LNCaP clone FGC (cell line): Measurements from ENCODE around the gene MAD2L1.
"Not testable (repeated sequence)": the region's sequence is repeated elsewhere in the genome, so short reads cannot be mapped to it uniquely, and the experiment has no call there.

Experiments used
- DNase-seq: peaks from one replicate; pipeline ENCODE4 v3.0.0-alpha.2; 2011; ENCODE audit warnings: low read depth
- H3K4me3 ChIP-seq: 2 replicates; pipeline ENCODE4 v1.5.1; 2011; ENCODE audit warnings: mild to moderate bottlenecking, low read depth, low read length, control low read depth
- TF ChIP-seq, protein P1 (sequence below): IDR thresholded peaks from 2 replicates; pipeline ENCODE4 v1.5.1; 2012; ENCODE audit warnings: mild to moderate bottlenecking; ENCODE audit not compliant: control insufficient read depth, insufficient read depth; ENCODE audit errors: extremely low read depth

The MAD2L1 gene

DNA sequence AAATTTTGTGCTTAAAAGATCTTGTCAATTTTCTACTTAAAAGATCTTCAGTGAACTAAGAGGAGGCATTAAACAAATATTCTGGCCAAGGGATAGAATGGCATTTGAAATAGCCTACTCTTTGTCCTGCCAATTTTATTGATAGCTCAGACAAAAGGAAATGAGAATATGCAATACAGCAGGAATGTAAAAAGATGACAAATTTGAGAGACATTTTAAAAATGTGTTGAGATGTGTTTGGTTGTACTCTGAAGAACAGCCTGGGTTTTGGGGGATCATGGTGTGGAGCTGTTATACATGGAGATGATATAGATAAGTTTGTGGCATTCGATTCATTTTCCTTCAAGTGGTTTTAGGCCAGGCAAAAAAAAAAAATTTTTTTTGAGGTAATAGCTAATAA lies 11.6 kb upstream of the MAD2L1 start:
- H3K4me3 ChIP-seq: no peak overlapping the region
- TF ChIP-seq, protein P1, sequence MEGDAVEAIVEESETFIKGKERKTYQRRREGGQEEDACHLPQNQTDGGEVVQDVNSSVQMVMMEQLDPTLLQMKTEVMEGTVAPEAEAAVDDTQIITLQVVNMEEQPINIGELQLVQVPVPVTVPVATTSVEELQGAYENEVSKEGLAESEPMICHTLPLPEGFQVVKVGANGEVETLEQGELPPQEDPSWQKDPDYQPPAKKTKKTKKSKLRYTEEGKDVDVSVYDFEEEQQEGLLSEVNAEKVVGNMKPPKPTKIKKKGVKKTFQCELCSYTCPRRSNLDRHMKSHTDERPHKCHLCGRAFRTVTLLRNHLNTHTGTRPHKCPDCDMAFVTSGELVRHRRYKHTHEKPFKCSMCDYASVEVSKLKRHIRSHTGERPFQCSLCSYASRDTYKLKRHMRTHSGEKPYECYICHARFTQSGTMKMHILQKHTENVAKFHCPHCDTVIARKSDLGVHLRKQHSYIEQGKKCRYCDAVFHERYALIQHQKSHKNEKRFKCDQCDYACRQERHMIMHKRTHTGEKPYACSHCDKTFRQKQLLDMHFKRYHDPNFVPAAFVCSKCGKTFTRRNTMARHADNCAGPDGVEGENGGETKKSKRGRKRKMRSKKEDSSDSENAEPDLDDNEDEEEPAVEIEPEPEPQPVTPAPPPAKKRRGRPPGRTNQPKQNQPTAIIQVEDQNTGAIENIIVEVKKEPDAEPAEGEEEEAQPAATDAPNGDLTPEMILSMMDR: no peak
- DNase-seq: no peak

DNA sequence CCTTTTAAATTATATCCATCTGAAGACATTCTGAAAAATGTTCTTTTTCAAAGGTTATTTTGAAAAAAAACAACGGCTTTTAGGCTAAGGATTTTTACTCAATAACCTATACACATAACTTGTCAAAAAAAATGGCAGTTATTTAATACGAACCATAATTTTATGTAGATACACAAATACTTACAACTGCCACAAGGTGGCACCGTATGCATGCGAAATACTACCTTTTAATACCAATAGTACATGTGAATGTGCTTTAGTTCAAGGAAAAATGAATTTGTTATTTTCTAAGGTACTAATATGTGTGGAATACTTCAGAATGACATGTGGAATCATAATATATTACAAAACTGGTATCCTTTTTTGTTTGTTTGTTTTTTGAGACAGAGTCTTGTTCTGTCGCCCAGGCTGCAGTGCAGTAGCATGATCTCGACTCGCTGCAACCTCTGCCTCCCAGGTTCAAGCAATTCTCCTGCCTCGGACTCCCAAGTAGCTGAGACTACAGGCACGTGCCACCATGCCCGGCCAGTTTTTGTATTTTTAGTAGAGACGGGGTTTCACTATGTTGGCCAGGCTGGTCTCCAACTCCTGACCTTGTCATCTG lies 4.6 kb upstream of the MAD2L1 start:
- TF ChIP-seq, protein P1: peak; percentile 77
- peak; percentile 33 for DNase-seq
- H3K4me3 ChIP-seq: no peak overlapping the region

DNA sequence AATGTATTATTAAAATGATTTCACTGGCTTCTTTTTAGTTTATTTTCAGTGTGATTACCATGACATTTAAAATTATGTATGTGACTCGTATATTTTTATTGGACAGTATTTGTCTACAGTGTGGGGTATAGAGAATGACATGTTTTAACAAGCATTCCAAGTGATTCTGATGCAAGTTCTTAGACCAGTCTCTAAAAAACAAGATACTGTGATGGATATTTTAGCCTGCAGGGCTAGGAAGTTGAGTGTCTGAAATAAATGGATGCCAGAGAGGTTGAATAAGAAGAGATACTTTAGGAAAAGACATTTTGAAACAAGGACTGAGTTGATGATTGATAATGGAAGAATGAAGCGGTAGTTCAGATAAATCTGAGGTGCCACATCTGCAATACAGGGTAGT lies 3.5 kb upstream of the MAD2L1 start:
- TF ChIP-seq, protein P1: no peak
- no peak for DNase-seq
- H3K4me3 ChIP-seq: no peak overlapping the region

DNA sequence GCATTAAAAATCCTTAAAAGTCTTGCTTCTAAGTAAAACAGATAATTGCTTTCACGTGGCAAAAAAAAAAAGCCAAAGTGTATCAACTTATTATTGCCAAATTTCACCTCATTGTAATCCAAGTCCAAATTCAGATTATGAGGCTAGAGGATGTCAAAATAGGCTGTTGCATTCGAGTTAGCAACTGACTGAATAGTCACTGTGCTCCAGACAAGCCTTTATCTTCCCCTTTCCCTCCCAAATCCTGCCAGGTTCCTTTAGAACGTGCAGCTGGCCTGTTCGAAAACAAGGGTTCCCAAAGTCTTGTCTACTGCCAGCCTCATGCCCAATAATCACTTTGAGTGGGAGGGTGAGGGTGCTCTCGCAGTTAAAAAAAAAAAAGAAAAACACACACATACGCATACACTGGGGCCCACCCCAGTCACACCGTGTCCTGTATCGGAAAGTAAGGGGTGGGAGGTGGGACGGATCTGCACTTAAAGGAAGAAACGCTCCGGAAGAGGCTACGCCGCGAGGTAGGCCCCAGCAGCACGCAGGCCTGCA lies 603 bp downstream of the MAD2L1 start:
- no peak for DNase-seq
- H3K4me3 ChIP-seq: peak overlapping the region; percentile 87
- TF ChIP-seq, protein P1: no peak

DNA sequence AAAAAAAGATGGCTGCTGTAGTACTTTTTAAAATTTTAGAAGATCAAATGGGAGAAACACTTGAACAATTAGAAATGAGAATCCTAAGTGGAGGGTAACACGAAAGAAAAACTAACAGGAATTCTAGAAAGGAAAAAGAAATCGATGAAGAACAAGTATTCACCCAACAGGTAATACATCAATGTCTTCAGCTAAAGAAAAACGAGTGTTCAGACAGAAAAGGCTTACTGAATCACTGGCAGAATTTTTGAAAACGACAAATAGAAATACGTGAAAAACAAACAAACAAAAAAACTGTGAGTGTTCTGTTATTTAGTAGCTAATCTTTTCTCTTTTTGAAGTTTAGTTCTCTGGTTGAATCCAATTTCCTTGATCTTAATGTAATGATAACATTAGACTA lies 1.8 kb downstream of the MAD2L1 start:
- TF ChIP-seq, protein P1: no peak
- peak overlapping the region; percentile 87 for H3K4me3 ChIP-seq
- no peak for DNase-seq

DNA sequence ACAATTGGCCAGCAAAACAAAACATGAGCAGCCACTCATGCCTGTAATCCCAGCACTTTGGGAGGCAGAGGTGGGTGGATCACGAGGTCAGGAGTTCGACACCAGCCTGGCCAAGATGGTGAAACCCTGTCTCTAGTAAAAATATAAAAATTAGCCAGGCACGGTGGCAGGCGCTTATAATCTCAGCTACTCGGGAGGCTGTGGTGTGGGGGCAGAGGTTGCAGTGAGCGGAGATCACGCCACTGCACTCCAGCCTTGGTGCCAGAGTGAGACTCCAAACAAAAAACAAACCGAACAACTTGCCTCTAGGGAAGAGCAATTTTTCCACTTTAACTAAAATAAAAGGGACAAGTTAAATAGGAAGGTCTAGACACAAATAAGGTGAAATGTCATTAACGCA lies 2.9 kb downstream of the MAD2L1 start:
- not testable (repeated sequence) for H3K4me3 ChIP-seq, DNase-seq

DNA sequence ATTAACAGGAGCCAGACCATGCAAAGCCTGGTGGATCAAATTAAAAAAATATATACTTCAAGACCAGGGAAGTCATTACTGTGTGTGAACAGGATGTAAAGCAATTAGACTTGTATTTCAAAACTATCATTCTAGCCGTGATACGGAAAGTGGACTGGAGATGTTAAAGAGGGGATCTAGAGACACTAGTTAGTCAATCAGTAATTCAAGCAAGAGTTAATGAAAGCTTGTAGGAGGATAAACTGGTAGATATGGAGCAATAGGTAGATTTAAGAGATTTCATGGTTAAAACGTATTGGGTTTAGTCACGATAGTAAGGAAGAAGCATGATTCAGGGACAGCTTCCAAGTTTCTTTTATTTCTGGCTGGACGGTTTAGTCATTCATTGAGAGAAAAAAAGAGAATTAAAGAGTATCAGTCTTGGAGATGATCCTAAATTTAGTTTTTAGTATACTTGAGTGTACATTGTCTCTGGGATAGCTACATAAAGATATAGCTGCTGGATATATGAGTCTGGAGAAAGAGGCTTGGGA lies 3.9 kb downstream of the MAD2L1 start:
- TF ChIP-seq, protein P1: no peak
- no peak overlapping the region for H3K4me3 ChIP-seq
- no peak for DNase-seq
